ENCODE results near the gene CNTNAP2. TPM values are rescaled to one million over a fixed set of nuclear protein-coding genes. Genes with fewer than 3 reads are reported as not detected.
"Not testable (repeated sequence)": the region's sequence is repeated elsewhere in the genome, so short reads cannot be mapped to it uniquely, and the experiment has no call there.

Gene CNTNAP2
- total RNA-seq, 1 donor from 2014 or later = 0.27 TPM

GRCh38 chr7:147586526-147586925 is 1469.9 kb downstream of the CNTNAP2 start:
- no peak for TF ChIP-seq CTCF (IDR thresholded peaks at IDR 0.05)
- no peaks in the 10 kb centered on the region for H3K4me1 Mint-ChIP-seq (ENCODE audit: low read depth)
- no peak overlapping the region for H3K27ac Mint-ChIP-seq (ENCODE audit: unreplicated experiment)
- no peak for DNase-seq (ENCODE audit: low spot score)
- no peaks in the 10 kb centered on the region for H3K36me3 Mint-ChIP-seq (ENCODE audit: low read depth)
- H3K27me3 Mint-ChIP-seq (ENCODE audit: low read depth) = no peaks in the 10 kb centered on the region
- no peaks in the 10 kb centered on the region for H3K9me3 Mint-ChIP-seq (ENCODE audit: low read depth)
- H3K4me3 Mint-ChIP-seq (ENCODE audit: unreplicated experiment) = no peak overlapping the region

GRCh38 chr7:147593271-147594057 is 1476.9 kb downstream of the CNTNAP2 start:
- no peak for DNase-seq (ENCODE audit: low spot score)
- H3K27ac Mint-ChIP-seq (ENCODE audit: unreplicated experiment) = no peak overlapping the region
- H3K4me3 Mint-ChIP-seq (ENCODE audit: unreplicated experiment) = no peak overlapping the region
- H3K27me3 Mint-ChIP-seq (ENCODE audit: low read depth) = no peaks in the 10 kb centered on the region
- no peak for TF ChIP-seq CTCF (IDR thresholded peaks at IDR 0.05)
- no peaks in the 10 kb centered on the region for H3K36me3 Mint-ChIP-seq (ENCODE audit: low read depth)
- no peaks in the 10 kb centered on the region for H3K9me3 Mint-ChIP-seq (ENCODE audit: low read depth)
- H3K4me1 Mint-ChIP-seq (ENCODE audit: low read depth) = no peaks in the 10 kb centered on the region

GRCh38 chr7:147595042-147595441 is 1478.4 kb downstream of the CNTNAP2 start:
- Mint-ChIP-seq H3K27me3 (ENCODE audit: low read depth) (no peaks in the 10 kb centered on the region), H3K4me3 (ENCODE audit: unreplicated experiment) (no peak overlapping the region), H3K27ac (ENCODE audit: unreplicated experiment) (no peak overlapping the region), H3K9me3 (ENCODE audit: low read depth) (peaks cover 2% of the 10 kb centered on the region), H3K4me1 (ENCODE audit: low read depth) (no peaks in the 10 kb centered on the region), H3K36me3 (ENCODE audit: low read depth) (peaks cover 2% of the 10 kb centered on the region)
- no peak for TF ChIP-seq CTCF (IDR thresholded peaks at IDR 0.05)
- DNase-seq (ENCODE audit: low spot score) = no peak

GRCh38 chr7:147598687-147599086 is 1482.1 kb downstream of the CNTNAP2 start:
- not testable (repeated sequence) for H3K27ac Mint-ChIP-seq (ENCODE audit: unreplicated experiment); H3K4me3 Mint-ChIP-seq (ENCODE audit: unreplicated experiment); H3K36me3 Mint-ChIP-seq (ENCODE audit: low read depth); H3K27me3 Mint-ChIP-seq (ENCODE audit: low read depth); H3K9me3 Mint-ChIP-seq (ENCODE audit: low read depth); H3K4me1 Mint-ChIP-seq (ENCODE audit: low read depth); DNase-seq (ENCODE audit: low spot score)
- peak; percentile 53 for TF ChIP-seq CTCF (IDR thresholded peaks at IDR 0.05)

- H3K36me3 Mint-ChIP-seq (ENCODE audit: low read depth) = no peaks in the 10 kb centered on the region
- no peak for TF ChIP-seq CTCF (IDR thresholded peaks at IDR 0.05)
- no peak for DNase-seq (ENCODE audit: low spot score)
- no peak overlapping the region for H3K4me3 Mint-ChIP-seq (ENCODE audit: unreplicated experiment)
- no peak overlapping the region for H3K27ac Mint-ChIP-seq (ENCODE audit: unreplicated experiment)
- H3K9me3 Mint-ChIP-seq (ENCODE audit: low read depth) = no peaks in the 10 kb centered on the region
- no peaks in the 10 kb centered on the region for H3K4me1 Mint-ChIP-seq (ENCODE audit: low read depth)
- no peaks in the 10 kb centered on the region for H3K27me3 Mint-ChIP-seq (ENCODE audit: low read depth)
Observed at GRCh38 chr7:147605323-147605722, 1488.7 kb downstream of the CNTNAP2 start.
